Epidermal melanocyte (primary cell): Measurements from ENCODE around the gene CMTM2.

Experiments
- DNase-seq: peaks from one replicate; pipeline ENCODE4 v3.0.0; 2011; ENCODE audit warnings: low spot score; ENCODE audit not compliant: insufficient read length

The CMTM2 gene

GRCh38 chr16:66578651-66579531 lies at the start of gene CMTM2:
Gene CMTM2 (plus strand): TSS chr16:66579463. CDS start chr16:66579608, 145 bp downstream.
- DNase-seq: no peak

GRCh38 chr16:66529475-66529874 lies 49.8 kb upstream of the CMTM2 start:
- no peak for DNase-seq

GRCh38 chr16:66534376-66534799 lies 44.9 kb upstream of the CMTM2 start:
- no peak for DNase-seq

- DNase-seq: no peak
Observed at GRCh38 chr16:66536525-66536924, 42.7 kb upstream of the CMTM2 start.

GRCh38 chr16:66537236-66537635 lies 42.0 kb upstream of the CMTM2 start:
- DNase-seq: no peak

- no peak for DNase-seq
Observed at GRCh38 chr16:66538910-66539309, 40.4 kb upstream of the CMTM2 start.

- no peak for DNase-seq
Observed at GRCh38 chr16:66539623-66540469, 39.4 kb upstream of the CMTM2 start.

GRCh38 chr16:66541388-66542355 lies 37.6 kb upstream of the CMTM2 start:
- no peak for DNase-seq

GRCh38 chr16:66542396-66542795 lies 36.9 kb upstream of the CMTM2 start:
- no peak for DNase-seq

- no peak for DNase-seq
Observed at GRCh38 chr16:66543541-66543940, 35.7 kb upstream of the CMTM2 start.

GRCh38 chr16:66544016-66544757 lies 35.1 kb upstream of the CMTM2 start:
- DNase-seq: no peak

- no peak for DNase-seq
Observed at GRCh38 chr16:66547101-66547989, 31.9 kb upstream of the CMTM2 start.

GRCh38 chr16:66548068-66548467 lies 31.2 kb upstream of the CMTM2 start:
- DNase-seq: no peak

- DNase-seq: no peak
Observed at GRCh38 chr16:66548868-66549267, 30.4 kb upstream of the CMTM2 start.

GRCh38 chr16:66549284-66550131 lies 29.8 kb upstream of the CMTM2 start, which contains the start of gene TK2:
Gene TK2 (minus strand): TSS chr16:66550122. CDS start chr16:66550061, 61 bp downstream.
- DNase-seq: peak; percentile 59

- no peak for DNase-seq
Observed at GRCh38 chr16:66551348-66551759, 27.9 kb upstream of the CMTM2 start.

- DNase-seq: no peak
Observed at GRCh38 chr16:66551788-66552285, 27.4 kb upstream of the CMTM2 start.
